Natural killer cell (primary cell): Measurements from ENCODE around the gene DNASE1L1. TPM values are rescaled to one million over a fixed set of nuclear protein-coding genes. Genes with fewer than 3 reads are reported as not detected.

Experiments
- ATAC-seq, 3 donors: fragments of 150-1000 bp in 2 of 3; fragments of 200-7000 bp in 1 of 3; cut with Tn5 transposase; 1 replicate in 1 of 3; 2 replicates in 2 of 3; pipeline ENCODE4 v1.10.0; 2021; ENCODE audit warnings: mild to moderate bottlenecking in 2 of 3, moderate library complexity in 2 of 3
- DNase-seq, 2 donors: peaks; one replicate each; pipeline versions ENCODE4 v3.0.0 to v3.0.0-alpha.2; 2013 to 2021; ENCODE audit warnings: mixed read lengths in 1 of 2
- H3K27ac ChIP-seq: one replicate; pipeline ENCODE4 v1.5.1; 2013; ENCODE audit warnings: mild to moderate bottlenecking, low read length
- H3K27me3 ChIP-seq: one replicate; pipeline ENCODE4 v1.6.1; 2013; ENCODE audit warnings: low read length; ENCODE audit not compliant: control insufficient read depth, insufficient read depth
- H3K36me3 ChIP-seq: one replicate; pipeline ENCODE4 v1.6.1; 2013; ENCODE audit warnings: low read length; ENCODE audit not compliant: control insufficient read depth, insufficient read depth
- H3K4me1 ChIP-seq: one replicate; pipeline ENCODE4 v1.6.1; 2013; ENCODE audit warnings: low read length; ENCODE audit not compliant: control insufficient read depth, insufficient read depth
- H3K4me3 ChIP-seq: one replicate; pipeline ENCODE4 v1.5.1; 2013; ENCODE audit warnings: low read length
- H3K9me3 ChIP-seq: one replicate; pipeline ENCODE4 v1.6.1; 2013; ENCODE audit warnings: low read length; ENCODE audit not compliant: control insufficient read depth, insufficient read depth
- H3K27ac Mint-ChIP-seq, 2 donors: one replicate each; pipeline ENCODE4 v1.8.0; 2022; ENCODE audit warnings: mild to moderate bottlenecking in 2 of 2, mixed read lengths in 2 of 2, moderate library complexity in 1 of 2
- H3K27me3 Mint-ChIP-seq, 2 donors: one replicate each; pipeline ENCODE4 v1.8.0; 2022; ENCODE audit warnings: low read depth in 2 of 2, mixed read lengths in 2 of 2
- H3K36me3 Mint-ChIP-seq: one replicate; pipeline ENCODE4 v1.8.0; 2022; ENCODE audit warnings: mixed read lengths
- H3K4me1 Mint-ChIP-seq, 2 donors: one replicate each; pipeline ENCODE4 v1.8.0; 2022; ENCODE audit warnings: mixed read lengths in 2 of 2
- H3K4me3 Mint-ChIP-seq: one replicate; pipeline ENCODE4 v1.8.0; 2022; ENCODE audit warnings: mild to moderate bottlenecking, moderate library complexity, mixed read lengths
- H3K9me3 Mint-ChIP-seq, 2 donors: one replicate each; pipeline ENCODE4 v1.8.0; 2022; ENCODE audit warnings: mixed read lengths in 2 of 2
- WGBS: methylation state at CpG from one replicate; pipeline ENCODE4 v1.1.7; 2013; ENCODE audit warnings: missing lambda C conversion rate; ENCODE audit not compliant: insufficient coverage; 5-methylcytosine and 5-hydroxymethylcytosine counted together
- intact Hi-C: fragments of 100-400 bp; cut with micrococcal nuclease; formaldehyde crosslinking; loops from one replicate; pipeline ENCODE4 v1.14.2; 2022
- total RNA-seq, 4 donors: library from RNA; stranded (reverse); fragments of 120-200 nt in 1 of 4; gene quantifications; one replicate each; pipeline versions ENCODE4 v1.2.3 to v1.2.4, GENCODE V29; 2013 to 2022
- TF ChIP-seq, protein P1 (sequence below): fragments of 200-600 bp; IDR thresholded peaks from one replicate; pipeline ENCODE4 v1.8.0; 2022; ENCODE audit warnings: antibody characterized with exemption

The DNASE1L1 gene
- total RNA-seq, 3 donors from 2014 or later (not counting 1 experiment from before 2014, with no cell fraction given) = 16.7 to 19.6 (median 16.8) TPM

GRCh38 chrX:154413142-154413541 lies 4.1 kb upstream of the DNASE1L1 start:
- Mint-ChIP-seq H3K27me3 (peaks cover 0 to 6% of the 10 kb centered on the region in 2 donors), H3K27ac (peak overlapping the region; percentile 68 to 79), H3K9me3 (no peaks in the 10 kb centered on the region), H3K36me3 (no peaks in the 10 kb centered on the region), H3K4me3 (no peak overlapping the region), H3K4me1 (peaks cover 5 to 26% of the 10 kb centered on the region in 2 donors)
- H3K4me1 ChIP-seq = peaks cover 32% of the 10 kb centered on the region
- H3K27ac ChIP-seq = no peak overlapping the region
- TF ChIP-seq, protein P1, sequence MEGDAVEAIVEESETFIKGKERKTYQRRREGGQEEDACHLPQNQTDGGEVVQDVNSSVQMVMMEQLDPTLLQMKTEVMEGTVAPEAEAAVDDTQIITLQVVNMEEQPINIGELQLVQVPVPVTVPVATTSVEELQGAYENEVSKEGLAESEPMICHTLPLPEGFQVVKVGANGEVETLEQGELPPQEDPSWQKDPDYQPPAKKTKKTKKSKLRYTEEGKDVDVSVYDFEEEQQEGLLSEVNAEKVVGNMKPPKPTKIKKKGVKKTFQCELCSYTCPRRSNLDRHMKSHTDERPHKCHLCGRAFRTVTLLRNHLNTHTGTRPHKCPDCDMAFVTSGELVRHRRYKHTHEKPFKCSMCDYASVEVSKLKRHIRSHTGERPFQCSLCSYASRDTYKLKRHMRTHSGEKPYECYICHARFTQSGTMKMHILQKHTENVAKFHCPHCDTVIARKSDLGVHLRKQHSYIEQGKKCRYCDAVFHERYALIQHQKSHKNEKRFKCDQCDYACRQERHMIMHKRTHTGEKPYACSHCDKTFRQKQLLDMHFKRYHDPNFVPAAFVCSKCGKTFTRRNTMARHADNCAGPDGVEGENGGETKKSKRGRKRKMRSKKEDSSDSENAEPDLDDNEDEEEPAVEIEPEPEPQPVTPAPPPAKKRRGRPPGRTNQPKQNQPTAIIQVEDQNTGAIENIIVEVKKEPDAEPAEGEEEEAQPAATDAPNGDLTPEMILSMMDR = no peak
- no peaks in the 10 kb centered on the region for H3K9me3 ChIP-seq
- H3K36me3 ChIP-seq = no peaks in the 10 kb centered on the region
- no peak overlapping the region for H3K4me3 ChIP-seq
- DNase-seq (no peak), ATAC-seq (no peak)
- no peaks in the 10 kb centered on the region for H3K27me3 ChIP-seq
- intact Hi-C loops = no loop called here
- WGBS = 85% methylated on average over 4 of the region's 8 CpGs

DNA sequence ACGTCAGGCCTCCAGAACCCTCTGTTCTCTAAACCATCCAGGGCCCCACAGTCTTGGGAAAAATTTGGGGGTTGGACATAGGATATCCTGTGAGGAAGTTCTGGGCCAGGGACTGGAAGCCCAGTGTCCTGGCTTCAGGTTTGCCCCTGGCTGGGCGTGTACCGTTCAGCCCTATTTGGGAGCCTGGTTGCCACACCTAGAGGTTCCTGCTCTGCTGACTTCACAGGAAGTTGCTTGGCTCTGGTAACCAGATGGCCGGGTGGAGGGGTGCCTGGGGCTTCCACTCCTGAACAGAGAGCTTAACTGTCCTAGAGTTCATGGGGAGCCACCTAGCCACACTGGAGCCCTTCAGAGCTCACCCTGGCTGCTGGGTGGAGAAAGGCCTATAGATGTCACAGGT lies 3.4 kb upstream of the DNASE1L1 start:
- Mint-ChIP-seq H3K4me3 (peak overlapping the region; percentile 74), H3K27ac (peak overlapping the region; percentile 68 to 79), H3K9me3 (no peaks in the 10 kb centered on the region), H3K4me1 (peaks cover 5 to 26% of the 10 kb centered on the region in 2 donors), H3K36me3 (no peaks in the 10 kb centered on the region), H3K27me3 (peaks cover 0 to 6% of the 10 kb centered on the region in 2 donors)
- ATAC-seq (no peak), DNase-seq (peak in 1 of 2 donors; percentile 60)
- intact Hi-C loops = no loop called here
- TF ChIP-seq, protein P1 = no peak
- H3K27ac ChIP-seq = peak overlapping the region; percentile 56
- H3K27me3 ChIP-seq = no peaks in the 10 kb centered on the region
- H3K4me1 ChIP-seq = peaks cover 32% of the 10 kb centered on the region
- WGBS = 0% methylated on average over 3 of the region's 4 CpGs
- no peaks in the 10 kb centered on the region for H3K9me3 ChIP-seq
- no peaks in the 10 kb centered on the region for H3K36me3 ChIP-seq
- peak overlapping the region; percentile 47 for H3K4me3 ChIP-seq

- peak overlapping the region; percentile 74 for H3K4me3 Mint-ChIP-seq
- H3K27me3 Mint-ChIP-seq = peaks cover 0 to 6% of the 10 kb centered on the region in 2 donors
- ATAC-seq = peak; percentile 29 to 59 (median 44)
- peak overlapping the region; percentile 47 for H3K4me3 ChIP-seq
- TF ChIP-seq, protein P1 = no peak
- no peaks in the 10 kb centered on the region for H3K36me3 Mint-ChIP-seq
- peaks cover 32% of the 10 kb centered on the region for H3K4me1 ChIP-seq
- no peaks in the 10 kb centered on the region for H3K36me3 ChIP-seq
- H3K27ac Mint-ChIP-seq = peak overlapping the region; percentile 68 to 79
- H3K4me1 Mint-ChIP-seq = peaks cover 5 to 26% of the 10 kb centered on the region in 2 donors
- H3K9me3 ChIP-seq = no peaks in the 10 kb centered on the region
- WGBS = 2% methylated on average over 26 of the region's 29 CpGs
- H3K27me3 ChIP-seq = no peaks in the 10 kb centered on the region
- DNase-seq = peak in 1 of 2 donors; percentile 55
- H3K27ac ChIP-seq = peak overlapping the region; percentile 56
- intact Hi-C loops = no loop called here
- no peaks in the 10 kb centered on the region for H3K9me3 Mint-ChIP-seq
Measured at GRCh38 chrX:154411981-154412340, 2.9 kb upstream of the DNASE1L1 start.

GRCh38 chrX:154408659-154409221 lies 314 bp downstream of the DNASE1L1 start:
- intact Hi-C loops = no loop called here
- H3K27ac Mint-ChIP-seq = peak overlapping the region; percentile 74 to 90
- H3K4me1 Mint-ChIP-seq = peaks cover 5 to 26% of the 10 kb centered on the region in 2 donors
- peaks cover 32% of the 10 kb centered on the region for H3K4me1 ChIP-seq
- no peaks in the 10 kb centered on the region for H3K9me3 Mint-ChIP-seq
- peak overlapping the region; percentile 73 for H3K27ac ChIP-seq
- no peaks in the 10 kb centered on the region for H3K36me3 ChIP-seq
- no peaks in the 10 kb centered on the region for H3K9me3 ChIP-seq
- DNase-seq (peak in 1 of 2 donors; percentile 2), ATAC-seq (peak in 2 of 3 donors; percentile 2 to 11)
- H3K4me3 ChIP-seq = peak overlapping the region; percentile 31
- no peaks in the 10 kb centered on the region for H3K36me3 Mint-ChIP-seq
- 29% methylated on average over 10 of the region's 10 CpGs for WGBS
- H3K27me3 Mint-ChIP-seq = peaks cover 0 to 6% of the 10 kb centered on the region in 2 donors
- TF ChIP-seq, protein P1 = no peak
- H3K27me3 ChIP-seq = no peaks in the 10 kb centered on the region
- peak overlapping the region; percentile 74 for H3K4me3 Mint-ChIP-seq
